Measurements from ENCODE around the gene NPB.

Gene NPB

GRCh38 chr17:81902023-81902652 is at the start of gene NPB:
TSS of gene NPB (plus strand) at chr17:81902238. CDS start at chr17:81902278, 40 bp downstream.
- peaks cover 42% of the 10 kb centered on the region for H3K36me3 Mint-ChIP-seq
- ATAC-seq (peak; percentile 66), DNase-seq (ENCODE audit: low spot score in 2 of 2) (no peak)
- H3K27ac Mint-ChIP-seq, result peak within 1 kb of the TSS; percentile 34
- H3K4me3 Mint-ChIP-seq, result peak within 1 kb of the TSS; percentile 23
- H3K4me1 Mint-ChIP-seq, result peaks cover 10% of the 10 kb centered on the region
- H3K9me3 Mint-ChIP-seq, result no peaks in the 10 kb centered on the region

GRCh38 chr17:81854974-81855774 is 46.9 kb upstream of the NPB start:
- Mint-ChIP-seq H3K4me3 (no peak overlapping the region), H3K4me1 (peaks cover 37% of the 10 kb centered on the region), H3K36me3 (peaks cover 99% of the 10 kb centered on the region), H3K27ac (no peak overlapping the region), H3K9me3 (no peaks in the 10 kb centered on the region)
- DNase-seq (ENCODE audit: low spot score in 2 of 2) (no peak), ATAC-seq (no peak)

GRCh38 chr17:81858170-81858966 is 43.7 kb upstream of the NPB start:
- Mint-ChIP-seq H3K27ac (peak overlapping the region; percentile 98), H3K36me3 (peaks cover 94% of the 10 kb centered on the region), H3K4me1 (peaks cover 56% of the 10 kb centered on the region), H3K4me3 (peak overlapping the region; percentile 87), H3K9me3 (no peaks in the 10 kb centered on the region)
- ATAC-seq, result no peak
- DNase-seq (ENCODE audit: low spot score in 2 of 2), result no peak

GRCh38 chr17:81858967-81859905 is 42.8 kb upstream of the NPB start:
- H3K9me3 Mint-ChIP-seq, result no peaks in the 10 kb centered on the region
- ATAC-seq, result no peak
- peaks cover 58% of the 10 kb centered on the region for H3K4me1 Mint-ChIP-seq
- peak overlapping the region; percentile 87 for H3K4me3 Mint-ChIP-seq
- DNase-seq (ENCODE audit: low spot score in 2 of 2), result no peak
- H3K27ac Mint-ChIP-seq, result peak overlapping the region; percentile 98
- H3K36me3 Mint-ChIP-seq, result peaks cover 94% of the 10 kb centered on the region

GRCh38 chr17:81859906-81860755 is 41.9 kb upstream of the NPB start, which contains the start of gene P4HB:
TSS of gene P4HB (minus strand) at chr17:81860535. CDS start at chr17:81860471, 64 bp downstream.
- peak within 1 kb of the TSS; percentile 87 for H3K4me3 Mint-ChIP-seq
- peaks cover 94% of the 10 kb centered on the region for H3K36me3 Mint-ChIP-seq
- H3K9me3 Mint-ChIP-seq, result no peaks in the 10 kb centered on the region
- H3K4me1 Mint-ChIP-seq, result peaks cover 57% of the 10 kb centered on the region
- peak; percentile 88 to 98 for DNase-seq (ENCODE audit: low spot score in 2 of 2)
- peak within 1 kb of the TSS; percentile 98 for H3K27ac Mint-ChIP-seq
- ATAC-seq, result peak; percentile 49

GRCh38 chr17:81860756-81861568 is 41.1 kb upstream of the NPB start:
- peaks cover 94% of the 10 kb centered on the region for H3K36me3 Mint-ChIP-seq
- DNase-seq (ENCODE audit: low spot score in 2 of 2), result peak; percentile 99 to 100
- H3K27ac Mint-ChIP-seq, result peak overlapping the region; percentile 98
- peak overlapping the region; percentile 87 for H3K4me3 Mint-ChIP-seq
- ATAC-seq, result peak; percentile 89
- no peaks in the 10 kb centered on the region for H3K9me3 Mint-ChIP-seq
- H3K4me1 Mint-ChIP-seq, result peaks cover 57% of the 10 kb centered on the region

GRCh38 chr17:81863123-81863675 is 38.8 kb upstream of the NPB start:
- H3K36me3 Mint-ChIP-seq, result peaks cover 94% of the 10 kb centered on the region
- peaks cover 68% of the 10 kb centered on the region for H3K4me1 Mint-ChIP-seq
- ATAC-seq (no peak), DNase-seq (ENCODE audit: low spot score in 2 of 2) (no peak)
- peak overlapping the region; percentile 96 for H3K27ac Mint-ChIP-seq
- no peaks in the 10 kb centered on the region for H3K9me3 Mint-ChIP-seq
- H3K4me3 Mint-ChIP-seq, result peak overlapping the region; percentile 87

- H3K4me3 Mint-ChIP-seq, result peak overlapping the region; percentile 87
Measured at GRCh38 chr17:81863833-81864768, 37.9 kb upstream of the NPB start.

GRCh38 chr17:81865358-81865732 is 36.7 kb upstream of the NPB start:
- peaks cover 95% of the 10 kb centered on the region for H3K36me3 Mint-ChIP-seq
- H3K9me3 Mint-ChIP-seq, result no peaks in the 10 kb centered on the region
- no peak overlapping the region for H3K4me3 Mint-ChIP-seq
- ATAC-seq, result no peak
- H3K4me1 Mint-ChIP-seq, result peaks cover 77% of the 10 kb centered on the region
- H3K27ac Mint-ChIP-seq, result peak overlapping the region; percentile 96
- DNase-seq (ENCODE audit: low spot score in 2 of 2), result no peak

More at GRCh38 chr17:81863833-81864768, 37.9 kb upstream of the NPB start:
- Mint-ChIP-seq H3K9me3 (no peaks in the 10 kb centered on the region), H3K4me1 (peaks cover 71% of the 10 kb centered on the region), H3K36me3 (peaks cover 94% of the 10 kb centered on the region), H3K27ac (peak overlapping the region; percentile 96)
- no peak for ATAC-seq
- DNase-seq (ENCODE audit: low spot score in 2 of 2), result no peak

GRCh38 chr17:81865733-81866439 is 36.2 kb upstream of the NPB start:
- Mint-ChIP-seq H3K4me1 (peaks cover 75% of the 10 kb centered on the region), H3K27ac (peak overlapping the region; percentile 96), H3K4me3 (no peak overlapping the region), H3K36me3 (peaks cover 92% of the 10 kb centered on the region), H3K9me3 (no peaks in the 10 kb centered on the region)
- no peak for ATAC-seq
- DNase-seq (ENCODE audit: low spot score in 2 of 2), result peak in 1 of 2 donors; percentile 59

GRCh38 chr17:81866440-81867169 is 35.4 kb upstream of the NPB start:
- H3K4me1 Mint-ChIP-seq, result peaks cover 68% of the 10 kb centered on the region
- no peaks in the 10 kb centered on the region for H3K9me3 Mint-ChIP-seq
- peak in 1 of 2 donors; percentile 60 for DNase-seq (ENCODE audit: low spot score in 2 of 2)

More at GRCh38 chr17:81866440-81867169, 35.4 kb upstream of the NPB start:
- peak overlapping the region; percentile 96 for H3K27ac Mint-ChIP-seq
- no peak for ATAC-seq
- peaks cover 92% of the 10 kb centered on the region for H3K36me3 Mint-ChIP-seq
- H3K4me3 Mint-ChIP-seq, result peak overlapping the region; percentile 84
